A549 treated with CpdA at 1 μM for 4 hours (cell line): ENCODE results near the gene GAS2L2. TPM values are rescaled to one million over a fixed set of nuclear protein-coding genes. Genes with fewer than 3 reads are reported as not detected.

Source experiments
- total RNA-seq: library from RNA; stranded (reverse); fragments of 200-300 nt; extraction: Qiagen RNA extraction; gene quantifications from 5 replicates; pipeline ENCODE4 v1.2.3, GENCODE V29; 2022; ENCODE audit warnings: low read depth

Gene GAS2L2
- 0.09 to 0.21 TPM (median 0.12 TPM) in 4 of 5 replicates, not detected in the other for total RNA-seq

GRCh38 chr17:35752945-35753764 lies at the start of gene GAS2L2:
Gene GAS2L2, minus strand, starts transcription at chr17:35753239. Its CDS starts 389 bp downstream, at chr17:35752850.

GRCh38 chr17:35795007-35795870 lies 42.2 kb upstream of the GAS2L2 start, which contains the start of gene MMP28:
Gene MMP28, minus strand, starts transcription at chr17:35795641. Its CDS starts 264 bp downstream, at chr17:35795377.

GRCh38 chr17:35760587-35760986 lies 7.5 kb upstream of the GAS2L2 start, which contains the start of gene C17orf50:
Gene C17orf50, plus strand, starts transcription at chr17:35760887. Its CDS starts 55 bp downstream, at chr17:35760942.

GRCh38 chr17:35731239-35731916 lies 21.7 kb downstream of the GAS2L2 start, which contains the start of gene RASL10B:
Gene RASL10B, plus strand, starts transcription at chr17:35731639. Its CDS starts 3,546 bp downstream, at chr17:35735185.

Other genes starting within 250 kb of the GAS2L2 start
- 0.02 to 0.26 TPM in 2 of 5 replicates, not detected in the others for gene SLFN12L, start 215.6 kb downstream of the GAS2L2 start, total RNA-seq
- not detected in 5 replicates for gene SLFN14, start 192.4 kb downstream of the GAS2L2 start, total RNA-seq
- 7.0 to 8.8 TPM (median 7.4 TPM) in 5 replicates for gene PEX12, start 174.7 kb downstream of the GAS2L2 start, total RNA-seq
- gene AP2B1, start 165.9 kb downstream of the GAS2L2 start, total RNA-seq, result 127 to 153 TPM (median 143 TPM) in 5 replicates
- 0.05 to 0.15 TPM (median 0.10 TPM) in 5 replicates for gene RASL10B, start 21.6 kb downstream of the GAS2L2 start, total RNA-seq
- gene C17orf50, start 7.6 kb upstream of the GAS2L2 start, total RNA-seq, result 0.23 to 0.42 TPM (median 0.30 TPM) in 5 replicates
- gene MMP28, start 42.4 kb upstream of the GAS2L2 start, total RNA-seq, result 3.6 to 7.7 TPM (median 6.0 TPM) in 5 replicates
- gene TAF15, start 56.2 kb upstream of the GAS2L2 start, total RNA-seq, result 209 to 237 TPM (median 216 TPM) in 5 replicates
- gene HEATR9, start 115.7 kb upstream of the GAS2L2 start, total RNA-seq, result not detected in 5 replicates
- 1.1 to 2.1 TPM (median 1.7 TPM) in 5 replicates for gene CCL5, start 127.1 kb upstream of the GAS2L2 start, total RNA-seq
- gene RDM1, start 177.5 kb upstream of the GAS2L2 start, total RNA-seq, result 2.6 to 3.4 TPM (median 2.8 TPM) in 5 replicates
- gene LYZL6, start 190.5 kb upstream of the GAS2L2 start, total RNA-seq, result not detected in 5 replicates
- gene CCL16, start 228.3 kb upstream of the GAS2L2 start, total RNA-seq, result not detected in 5 replicates
- gene CCL14, start 233.5 kb upstream of the GAS2L2 start, total RNA-seq, result not detected in 5 replicates
- not detected in 5 replicates for gene CCL15, start 248.3 kb upstream of the GAS2L2 start, total RNA-seq